MCF 10A (cell line): Measurements from ENCODE around the gene UBE2V1. TPM values are rescaled to one million over a fixed set of nuclear protein-coding genes. Genes with fewer than 3 reads are reported as not detected.

Source experiments
- BruUV-seq: library from RNA; stranded (reverse); fragments of 400-500 nt; replicated peaks from 2 replicates; lab custom pipeline; 2021; lab: Mats Ljungman, UMichigan
- CTCF ChIA-PET: fragments of 300-600 bp; sonication (Branson Sonifier 250); formaldehyde crosslinking; extraction: SDS; loops from one replicate; lab custom pipeline; 2021; ENCODE audit warnings: antibody characterized with exemption, inconsistent platforms; lab: Yijun Ruan, JAX
- POLR2A ChIA-PET: fragments of 300-600, 350-650 bp; sonication (Branson Sonifier 250); formaldehyde crosslinking; extraction: SDS; loops from one replicate; lab custom pipeline; 2020; ENCODE audit warnings: antibody characterized with exemption, inconsistent platforms; lab: Yijun Ruan, JAX
- DNase-seq: peaks from one replicate; pipeline ENCODE4 v3.0.0-alpha.2; 2018; ENCODE audit not compliant: unreplicated experiment
- H3K27ac Mint-ChIP-seq: one replicate; pipeline ENCODE4 v1.8.0; 2022; ENCODE audit warnings: mild to moderate bottlenecking, low read depth, mixed read lengths; ENCODE audit not compliant: unreplicated experiment
- H3K27me3 Mint-ChIP-seq: one replicate; pipeline ENCODE4 v1.8.0; 2022; ENCODE audit warnings: mixed read lengths; ENCODE audit not compliant: insufficient read depth, unreplicated experiment
- H3K36me3 Mint-ChIP-seq: one replicate; pipeline ENCODE4 v1.8.0; 2022; ENCODE audit warnings: mild to moderate bottlenecking, moderate library complexity, mixed read lengths; ENCODE audit not compliant: insufficient read depth, unreplicated experiment
- H3K4me1 Mint-ChIP-seq: one replicate; pipeline ENCODE4 v1.8.0; 2022; ENCODE audit warnings: mixed read lengths; ENCODE audit not compliant: insufficient read depth, unreplicated experiment
- H3K4me3 Mint-ChIP-seq: one replicate; pipeline ENCODE4 v1.8.0; 2022; ENCODE audit warnings: mild to moderate bottlenecking, moderate library complexity, mixed read lengths; ENCODE audit not compliant: unreplicated experiment
- H3K9me3 Mint-ChIP-seq: one replicate; pipeline ENCODE4 v1.8.0; 2022; ENCODE audit warnings: mixed read lengths; ENCODE audit not compliant: unreplicated experiment
- intact Hi-C: fragments of 100-400 bp; cut with micrococcal nuclease; formaldehyde crosslinking; loops from 2 replicates; pipeline ENCODE4 v1.14.1; 2022
- total RNA-seq: library from RNA; stranded (reverse); gene quantifications from 2 replicates; pipeline ENCODE4 v1.2.3, GENCODE V29; 2022
- TF ChIP-seq, protein P1 (sequence below): fragments of 200-600 bp; IDR thresholded peaks from one replicate; pipeline ENCODE4 v1.8.0; 2022; ENCODE audit warnings: antibody characterized with exemption, mild to moderate bottlenecking; ENCODE audit not compliant: unreplicated experiment

The UBE2V1 gene
- total RNA-seq, 1 experiment from 2014 or later = 99.5 TPM

DNA sequence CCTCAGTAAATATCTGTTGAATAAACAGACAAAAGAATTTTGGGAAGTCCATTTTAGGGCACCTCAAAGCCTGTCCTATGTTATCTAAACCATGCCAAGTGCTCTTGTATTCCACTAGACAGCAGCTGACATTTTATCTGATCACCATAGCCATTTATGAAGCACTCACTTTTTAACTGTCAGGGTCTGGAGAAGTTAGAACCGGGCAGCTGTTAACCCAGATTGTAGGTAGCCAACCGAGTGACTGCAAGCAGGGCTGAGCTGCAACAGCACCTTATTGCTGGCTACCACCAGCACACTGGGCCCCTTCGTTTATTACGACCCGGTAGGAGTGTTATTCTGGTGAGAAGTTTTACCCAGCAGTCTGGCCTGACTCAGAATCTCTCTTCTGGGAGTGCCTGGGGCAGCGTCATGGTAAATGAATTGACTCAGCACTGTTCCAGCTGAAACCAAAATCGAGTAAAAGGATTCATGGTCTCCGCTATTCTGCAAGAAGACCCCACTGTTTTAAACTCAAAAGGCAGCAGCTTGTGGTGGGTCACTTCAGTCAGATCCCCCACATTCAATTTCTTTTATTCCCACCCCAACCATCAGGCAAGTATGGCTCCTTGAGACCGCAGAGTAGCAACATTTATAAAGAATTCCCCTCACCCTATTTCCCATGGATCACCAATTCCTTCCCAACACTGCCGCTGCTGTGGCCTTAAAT, 1.7 kb downstream of the UBE2V1 start:
- peak overlapping the region; percentile 83 for H3K4me3 Mint-ChIP-seq
- BruUV-seq = TSS peak; percentile 17
- peak overlapping the region; percentile 79 for H3K27ac Mint-ChIP-seq
- CTCF ChIA-PET = interaction anchor here (0.5 to 20.7 kb wide), 10 partner anchors 10 to 682 kb away, joined by 3 to 696 read pairs (median 8); partner anchors contain the start of gene PEDS1
- peaks cover 14% of the 10 kb centered on the region for H3K36me3 Mint-ChIP-seq
- POLR2A ChIA-PET = interaction anchor here (0.7 to 12.6 kb wide), 14 partner anchors 9 to 403 kb away, joined by 3 to 386 read pairs (median 5); partner anchors contain the start of genes CEBPB, PEDS1 and RNF114
- intact Hi-C loops = no loop called here
- peaks cover 69% of the 10 kb centered on the region for H3K4me1 Mint-ChIP-seq
- TF ChIP-seq, protein P1, sequence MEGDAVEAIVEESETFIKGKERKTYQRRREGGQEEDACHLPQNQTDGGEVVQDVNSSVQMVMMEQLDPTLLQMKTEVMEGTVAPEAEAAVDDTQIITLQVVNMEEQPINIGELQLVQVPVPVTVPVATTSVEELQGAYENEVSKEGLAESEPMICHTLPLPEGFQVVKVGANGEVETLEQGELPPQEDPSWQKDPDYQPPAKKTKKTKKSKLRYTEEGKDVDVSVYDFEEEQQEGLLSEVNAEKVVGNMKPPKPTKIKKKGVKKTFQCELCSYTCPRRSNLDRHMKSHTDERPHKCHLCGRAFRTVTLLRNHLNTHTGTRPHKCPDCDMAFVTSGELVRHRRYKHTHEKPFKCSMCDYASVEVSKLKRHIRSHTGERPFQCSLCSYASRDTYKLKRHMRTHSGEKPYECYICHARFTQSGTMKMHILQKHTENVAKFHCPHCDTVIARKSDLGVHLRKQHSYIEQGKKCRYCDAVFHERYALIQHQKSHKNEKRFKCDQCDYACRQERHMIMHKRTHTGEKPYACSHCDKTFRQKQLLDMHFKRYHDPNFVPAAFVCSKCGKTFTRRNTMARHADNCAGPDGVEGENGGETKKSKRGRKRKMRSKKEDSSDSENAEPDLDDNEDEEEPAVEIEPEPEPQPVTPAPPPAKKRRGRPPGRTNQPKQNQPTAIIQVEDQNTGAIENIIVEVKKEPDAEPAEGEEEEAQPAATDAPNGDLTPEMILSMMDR = no peak
- H3K27me3 Mint-ChIP-seq = no peaks in the 10 kb centered on the region
- H3K9me3 Mint-ChIP-seq = no peaks in the 10 kb centered on the region
- peak; percentile 64 for DNase-seq

DNA sequence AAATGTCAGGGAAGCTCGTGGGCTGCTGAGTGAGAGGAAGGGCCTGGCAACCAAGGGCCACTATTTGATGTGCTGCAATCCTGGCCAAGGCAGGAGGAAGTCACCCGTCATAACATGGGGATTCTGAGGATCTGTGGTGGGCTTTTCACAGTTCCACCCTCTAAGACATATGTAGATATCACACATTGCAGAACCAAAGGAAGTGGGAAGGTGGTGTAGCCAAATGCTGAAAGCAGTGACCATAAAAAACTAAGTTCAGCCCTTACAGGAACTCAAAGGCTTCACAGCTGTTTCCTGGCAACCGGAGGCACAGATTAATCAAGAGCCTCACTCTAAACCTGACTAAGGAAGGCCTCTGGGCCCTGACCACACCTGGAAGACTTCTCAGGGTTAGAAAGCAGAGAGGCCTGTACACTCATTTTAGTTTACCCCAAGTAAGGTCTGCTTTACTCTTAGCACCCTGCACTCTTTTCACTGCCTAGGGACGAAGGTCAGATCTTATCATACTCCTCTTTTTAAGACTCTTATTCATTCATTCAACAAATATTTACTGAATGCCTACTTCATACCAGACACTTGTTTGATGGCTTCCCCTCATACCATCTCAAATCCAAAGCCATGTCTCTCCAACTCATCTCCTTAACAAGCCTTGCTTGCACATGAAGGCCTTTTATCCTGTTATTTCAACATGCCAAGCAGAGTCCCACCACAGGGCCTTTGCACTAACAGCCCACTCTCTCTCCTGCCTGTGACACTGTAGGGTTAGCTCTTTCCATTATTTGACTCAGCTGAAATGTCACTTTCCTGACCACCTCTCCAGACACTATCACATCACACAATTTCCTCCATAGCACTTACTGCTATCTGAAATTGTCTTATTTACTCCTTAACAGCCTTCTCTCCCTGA, 2.6 kb downstream of the UBE2V1 start:
- TF ChIP-seq, protein P1 = no peak
- peak overlapping the region; percentile 79 for H3K27ac Mint-ChIP-seq
- peaks cover 63% of the 10 kb centered on the region for H3K4me1 Mint-ChIP-seq
- intact Hi-C loops = no loop called here
- ChIA-PET CTCF (interaction anchor here (0.6 to 20.7 kb wide), 9 partner anchors 9 to 683 kb away, joined by 3 to 696 read pairs (median 11); partner anchors contain the start of gene PEDS1), POLR2A (interaction anchor here (0.7 to 12.6 kb wide), 13 partner anchors 10 to 402 kb away, joined by 3 to 386 read pairs (median 6); partner anchors contain the start of genes PEDS1 and RNF114)
- H3K27me3 Mint-ChIP-seq = no peaks in the 10 kb centered on the region
- no peak for DNase-seq
- peaks cover 22% of the 10 kb centered on the region for H3K36me3 Mint-ChIP-seq
- no peaks in the 10 kb centered on the region for H3K9me3 Mint-ChIP-seq
- no TSS peak for BruUV-seq
- peak overlapping the region; percentile 83 for H3K4me3 Mint-ChIP-seq

DNA sequence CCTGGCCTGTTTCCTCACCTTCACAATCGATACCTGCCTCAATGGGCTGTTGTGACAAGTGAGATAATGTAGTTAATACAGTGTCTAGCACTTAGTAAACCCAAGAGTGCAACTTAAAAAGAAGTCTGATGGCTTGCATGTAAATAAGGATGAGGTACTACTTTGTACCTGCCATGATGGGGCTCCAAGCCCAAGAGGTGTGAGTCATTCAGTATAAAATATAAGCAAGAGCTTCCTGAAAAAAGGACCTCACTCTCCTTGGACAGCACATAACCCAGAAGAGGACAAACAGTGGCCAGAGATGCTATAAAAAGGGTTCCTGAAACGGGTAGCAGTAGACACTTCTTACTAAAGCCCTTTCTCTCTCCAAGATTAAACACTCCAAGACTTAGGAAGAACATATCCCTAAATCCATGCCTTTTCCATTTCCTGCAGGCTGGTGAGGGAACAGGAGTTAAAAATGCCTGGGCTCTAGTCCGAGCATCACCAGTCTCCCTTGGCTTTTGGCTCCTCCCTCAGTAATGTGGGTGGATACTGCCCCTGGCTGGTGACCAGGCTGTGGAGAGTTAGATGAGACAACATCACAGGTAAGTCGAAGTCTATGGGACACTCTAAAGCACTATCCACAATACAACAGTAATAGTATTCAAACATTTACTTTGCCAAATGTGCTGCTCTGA, 4.3 kb downstream of the UBE2V1 start:
- BruUV-seq = no TSS peak
- DNase-seq = peak; percentile 30
- H3K4me1 Mint-ChIP-seq = peaks cover 53% of the 10 kb centered on the region
- ChIA-PET CTCF (interaction anchor here (0.6 to 20.7 kb wide), 7 partner anchors 8 to 620 kb away, joined by 3 to 696 read pairs (median 3); partner anchors contain the start of gene PEDS1), POLR2A (interaction anchor here (0.7 to 12.6 kb wide), 11 partner anchors 9 to 740 kb away, joined by 3 to 386 read pairs (median 4); partner anchors contain the start of gene PEDS1)
- intact Hi-C loops = no loop called here
- no peaks in the 10 kb centered on the region for H3K9me3 Mint-ChIP-seq
- H3K4me3 Mint-ChIP-seq = no peak overlapping the region
- H3K27ac Mint-ChIP-seq = no peak overlapping the region
- TF ChIP-seq, protein P1 = no peak
- peaks cover 22% of the 10 kb centered on the region for H3K36me3 Mint-ChIP-seq
- no peaks in the 10 kb centered on the region for H3K27me3 Mint-ChIP-seq
